ENCODE measurements around the gene MZB1. TPM values are rescaled to one million over a fixed set of nuclear protein-coding genes. Genes with fewer than 3 reads are reported as not detected.

The MZB1 gene
- total RNA-seq, 4 donors from 2014 or later, result 1.3 to 5.6 TPM; not detected in 2

DNA sequence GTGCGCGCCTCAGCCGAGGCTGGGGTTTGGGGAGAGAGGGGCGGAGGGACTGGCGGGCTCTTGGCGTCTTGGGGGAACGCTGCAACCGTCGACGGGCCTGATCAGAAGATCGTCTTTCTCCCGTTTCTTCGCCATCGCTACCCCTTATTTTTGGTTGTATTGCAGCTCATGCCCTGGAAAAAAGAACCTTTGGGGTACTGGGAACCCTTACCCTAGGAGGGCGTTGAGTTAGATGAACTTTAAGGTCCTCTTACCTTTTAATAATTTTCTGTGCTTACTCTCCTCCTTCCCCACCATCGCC is 47.3 kb downstream of the MZB1 start:
- TF ChIP-seq POLR2A (IDR thresholded peaks at IDR 0.05), result no peak
- TF ChIP-seq CTCF (IDR thresholded peaks at IDR 0.05), result no peak
- no peaks in the 10 kb centered on the region for H3K36me3 ChIP-seq
- no peaks in the 10 kb centered on the region for H3K27me3 ChIP-seq
- DNase-seq, result no peak
- intact Hi-C loops (cut with DNase I; ENCODE audit: low total_unique reads), result no loop called here
- peaks cover 5 to 6% of the 10 kb centered on the region in 2 donors for H3K4me1 ChIP-seq
- H3K9me3 ChIP-seq, result no peaks in the 10 kb centered on the region
- H3K4me3 ChIP-seq, result peak overlapping the region; percentile 84 to 92
- H3K27ac ChIP-seq, result peak overlapping the region; percentile 96 to 98

DNA sequence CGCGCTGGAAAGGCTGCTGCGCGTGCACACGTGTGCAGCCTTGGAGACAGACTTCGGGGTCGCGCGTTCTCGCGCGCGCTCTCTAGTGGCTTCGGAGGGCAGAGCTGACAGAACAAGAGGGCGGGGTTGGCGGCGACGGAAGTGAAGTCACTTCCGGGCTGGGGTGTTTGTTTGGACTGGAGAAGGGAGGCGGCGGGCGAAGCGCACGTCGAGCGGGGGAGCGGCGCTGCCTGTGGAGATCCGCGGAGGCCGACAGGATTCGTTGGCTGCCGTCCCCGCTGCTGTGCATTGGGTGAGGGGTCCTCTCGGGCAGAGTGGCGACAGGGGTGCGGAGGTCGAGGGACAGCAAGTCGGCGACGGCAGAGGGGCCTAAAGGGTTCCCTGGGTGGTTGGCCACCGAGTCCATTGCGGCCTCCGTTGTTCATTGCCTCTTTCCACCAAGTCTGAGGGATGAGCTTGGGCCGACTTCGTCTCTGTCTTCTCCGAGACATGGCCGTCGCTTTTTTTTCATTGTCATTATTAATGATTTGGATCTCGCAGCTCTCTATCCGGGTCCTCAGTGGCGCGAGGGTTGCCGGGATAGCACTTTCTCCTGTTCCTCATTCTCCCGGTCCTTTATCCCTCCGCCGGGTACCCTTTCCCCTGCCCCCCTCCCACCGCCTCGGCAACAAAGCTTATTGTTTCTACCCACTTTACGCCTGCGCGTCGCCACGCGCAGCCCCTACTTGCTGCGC is 47.9 kb downstream of the MZB1 start, which contains the start of gene PAIP2:
Gene PAIP2, plus strand, starts transcription at position 166 of the 734 bp plus-strand sequence. CDS start 21,931 bp downstream, outside the sequence.
- intact Hi-C loops (cut with DNase I; ENCODE audit: low total_unique reads), result no loop called here
- peak; percentile 97 to 98 for DNase-seq
- peaks cover 5 to 6% of the 10 kb centered on the region in 2 donors for H3K4me1 ChIP-seq
- TF ChIP-seq POLR2A (IDR thresholded peaks at IDR 0.05), result peak; percentile 88 to 97
- peak; percentile 77 to 88 (median 81) for TF ChIP-seq CTCF (IDR thresholded peaks at IDR 0.05)
- no peaks in the 10 kb centered on the region for H3K27me3 ChIP-seq
- H3K27ac ChIP-seq, result peak within 1 kb of the TSS; percentile 96 to 98
- H3K36me3 ChIP-seq, result no peaks in the 10 kb centered on the region
- no peaks in the 10 kb centered on the region for H3K9me3 ChIP-seq
- peak within 1 kb of the TSS; percentile 84 to 92 for H3K4me3 ChIP-seq

- intact Hi-C loops (cut with DNase I; ENCODE audit: low total_unique reads), result no loop called here
- Histone ChIP-seq H3K36me3 (no peaks in the 10 kb centered on the region), H3K27ac (peak overlapping the region; percentile 96 to 98), H3K4me3 (peak overlapping the region; percentile 84 to 92), H3K9me3 (no peaks in the 10 kb centered on the region), H3K4me1 (peaks cover 5 to 6% of the 10 kb centered on the region in 2 donors), H3K27me3 (no peaks in the 10 kb centered on the region)
- TF ChIP-seq POLR2A (IDR thresholded peaks at IDR 0.05), result no peak
- no peak for TF ChIP-seq CTCF (IDR thresholded peaks at IDR 0.05)
- DNase-seq, result no peak
Observed at GRCh38 chr5:139341187-139341688, 48.5 kb downstream of the MZB1 start.

- H3K36me3 ChIP-seq, result no peaks in the 10 kb centered on the region
- peaks cover 5 to 6% of the 10 kb centered on the region in 2 donors for H3K4me1 ChIP-seq
- no peak for DNase-seq
- no peaks in the 10 kb centered on the region for H3K27me3 ChIP-seq
- H3K4me3 ChIP-seq, result no peak overlapping the region
- H3K9me3 ChIP-seq, result no peaks in the 10 kb centered on the region
- intact Hi-C loops (cut with DNase I; ENCODE audit: low total_unique reads), result no loop called here
- no peak overlapping the region for H3K27ac ChIP-seq
- no peak for TF ChIP-seq CTCF (IDR thresholded peaks at IDR 0.05)
- TF ChIP-seq POLR2A (IDR thresholded peaks at IDR 0.05), result no peak
Observed at GRCh38 chr5:139340051-139340450, 49.7 kb downstream of the MZB1 start.

Other genes starting within 250 kb of the MZB1 start
- gene SIL1, start 191.5 kb downstream of the MZB1 start, total RNA-seq, result 100 to 1,000 TPM in 1 of 4 donors, 10 to 100 TPM in 3; 17.4 to 122 (median 58.3) TPM
- gene MATR3, start 96.2 kb downstream of the MZB1 start, total RNA-seq, result 100 to 1,000 TPM; 270 to 549 (median 314) TPM
- gene PAIP2, start 48.1 kb downstream of the MZB1 start, total RNA-seq, result 100 to 1,000 TPM in 1 of 4 donors, 10 to 100 TPM in 3; 43.5 to 144 (median 87.7) TPM
- gene SLC23A1, start 6.6 kb downstream of the MZB1 start, total RNA-seq, result 1 to 10 TPM in 2 of 4 donors, under 1 TPM in 1, not detected in 1; 0.30 to 5.5 (median 1.0) TPM
- gene PROB1, start 5.2 kb upstream of the MZB1 start, total RNA-seq, result 1 to 10 TPM in 3 of 4 donors, not detected in 1; 1.5 to 8.3 (median 1.7) TPM
- gene SPATA24, start 14.2 kb upstream of the MZB1 start, total RNA-seq, result 1 to 10 TPM in 2 of 4 donors, not detected in 2; 2.4 to 3.4 TPM
- gene DNAJC18, start 49.6 kb upstream of the MZB1 start, total RNA-seq, result 10 to 100 TPM in 2 of 4 donors, 1 to 10 TPM in 2; 3.1 to 21.6 (median 12.6) TPM
- 10 to 100 TPM; 19.2 to 68.9 (median 42.0) TPM for gene ECSCR, start 72.8 kb upstream of the MZB1 start, total RNA-seq
- not detected for gene SMIM33, start 81.1 kb upstream of the MZB1 start, total RNA-seq
- gene STING1, start 92.8 kb upstream of the MZB1 start, total RNA-seq, result 10 to 100 TPM; 16.9 to 90.1 (median 48.5) TPM
- 100 to 1,000 TPM in 1 of 4 donors, 10 to 100 TPM in 3; 34.1 to 153 (median 76.3) TPM for gene UBE2D2, start 171.4 kb upstream of the MZB1 start, total RNA-seq